Hepatocyte (in vitro differentiated cells): ENCODE results near the gene TANC1.

Source experiments
- CTCF ChIP-seq: fragments of 200-600 bp; sonication (generic); IDR thresholded peaks from 2 replicates; pipeline ENCODE4 v1.5.1; 2016; ENCODE audit warnings: antibody characterized with exemption, mild to moderate bottlenecking; ENCODE audit not compliant: poor library complexity
- EZH2 ChIP-seq: fragments of 200-600 bp; sonication (generic); IDR thresholded peaks from 2 replicates; pipeline ENCODE4 v1.6.1; 2016; ENCODE audit warnings: antibody characterized with exemption, mild to moderate bottlenecking, borderline replicate concordance

DNA sequence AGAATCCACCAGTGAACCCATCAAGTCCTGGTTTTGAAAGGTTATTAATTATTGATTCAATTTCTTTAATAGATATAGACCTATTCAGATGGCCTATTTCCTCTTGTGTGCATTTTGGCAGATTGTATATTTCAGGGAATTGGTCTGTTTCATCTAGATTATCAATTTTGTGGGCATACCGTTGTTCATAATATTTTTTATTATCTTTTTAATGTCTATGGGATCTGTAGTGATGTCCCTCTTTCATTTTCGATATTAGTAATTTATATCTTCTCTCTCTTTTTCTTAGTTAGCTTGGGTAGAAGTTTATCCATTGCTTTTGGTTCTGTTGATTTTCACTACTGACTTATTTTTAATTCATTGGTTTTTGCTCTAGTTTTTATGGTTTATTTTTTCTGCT, 39.9 kb upstream of the TANC1 start:
- TF ChIP-seq EZH2 (no peak), CTCF (no peak)
